ENCODE measurements around the gene PTPRG.
A peak's percentile ranks its signal among the peaks of the same experiment; 100 is the strongest.

PTPRG gene

DNA sequence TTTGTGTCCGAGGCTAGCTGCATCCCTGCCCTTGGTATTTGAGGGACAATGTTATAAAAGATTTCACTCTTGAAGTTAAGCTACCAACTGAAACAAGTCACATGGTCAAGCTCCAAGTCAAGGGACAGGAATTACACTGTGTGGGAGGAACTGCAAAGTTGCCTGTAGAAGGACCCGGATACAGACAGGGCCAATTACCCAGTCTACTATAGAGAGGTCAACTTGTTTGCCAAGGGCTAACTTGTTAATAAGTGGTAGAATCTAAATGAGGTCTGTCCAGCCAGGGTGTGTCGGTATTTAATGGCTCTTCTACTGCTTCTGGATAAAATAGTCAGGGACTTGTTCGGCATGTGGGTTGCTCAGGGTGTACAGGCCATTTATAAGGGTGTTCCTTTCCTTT is 55.7 kb downstream of the PTPRG start:
- no peak for DNase-seq

DNA sequence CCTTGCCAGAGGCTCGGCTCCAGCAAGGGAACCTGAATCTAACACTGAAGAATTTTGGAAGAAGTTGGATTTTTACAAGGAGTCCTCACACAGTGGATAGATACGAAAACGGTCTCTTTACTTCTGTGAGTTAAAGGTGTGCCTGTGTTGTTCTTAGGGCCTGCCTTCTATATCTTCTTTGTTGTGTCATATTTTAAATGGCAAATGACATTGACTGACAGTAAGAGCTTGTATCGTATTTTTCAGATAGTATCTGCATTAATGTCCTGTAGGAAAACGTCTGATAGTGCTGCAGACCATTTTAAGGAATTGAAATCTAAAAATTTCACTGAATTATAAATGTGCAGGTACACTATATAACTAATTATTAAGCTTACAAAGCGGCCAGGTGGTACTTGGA is 56.3 kb downstream of the PTPRG start:
- DNase-seq, result no peak

DNA sequence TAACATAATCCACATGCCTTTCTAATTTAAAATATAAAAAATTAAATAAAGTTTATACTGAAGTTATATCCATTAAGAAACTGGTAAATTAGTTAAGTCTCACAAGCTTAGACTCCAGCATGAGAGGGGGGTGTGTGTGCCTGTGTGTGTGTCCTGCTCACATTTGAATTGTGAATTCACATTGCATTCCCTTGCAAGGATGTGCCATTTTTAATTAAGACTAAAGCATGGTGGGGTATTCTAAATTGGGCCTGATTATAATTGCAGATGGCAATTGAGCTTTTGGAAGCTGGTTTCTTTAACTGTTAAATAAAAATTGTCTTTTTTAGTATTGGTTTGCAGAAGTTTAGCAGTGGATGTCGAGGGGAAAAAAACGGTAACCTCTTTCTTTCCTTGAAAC is 56.9 kb downstream of the PTPRG start:
- no peak for DNase-seq

DNA sequence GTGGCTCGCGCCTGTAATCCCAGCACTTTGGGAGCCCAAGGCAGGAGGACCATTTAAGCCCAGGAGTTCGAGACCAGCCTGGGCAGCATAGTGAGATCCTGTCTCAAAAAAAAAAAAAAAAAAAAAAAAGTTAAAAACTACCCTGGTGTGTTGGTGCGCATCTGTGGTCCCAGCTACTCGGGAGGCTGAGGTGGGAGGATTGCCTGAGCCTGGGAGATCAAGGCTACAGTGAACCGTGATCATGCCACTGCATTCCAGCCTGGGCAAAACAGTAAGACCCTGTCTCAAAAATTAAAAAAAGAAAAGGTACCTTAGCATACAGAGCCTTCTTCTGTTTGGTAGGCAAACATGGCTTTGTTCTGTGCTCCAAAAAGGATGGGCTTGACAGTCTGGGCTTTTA is 57.5 kb downstream of the PTPRG start:
- DNase-seq, result no peak

GRCh38 chr3:61620073-61620472 is 58.7 kb downstream of the PTPRG start:
- no peak for DNase-seq

- DNase-seq, result no peak
Observed at GRCh38 chr3:61624300-61624699, 62.9 kb downstream of the PTPRG start.

- DNase-seq, result no peak
Observed at GRCh38 chr3:61625429-61625828, 64.1 kb downstream of the PTPRG start.

DNA sequence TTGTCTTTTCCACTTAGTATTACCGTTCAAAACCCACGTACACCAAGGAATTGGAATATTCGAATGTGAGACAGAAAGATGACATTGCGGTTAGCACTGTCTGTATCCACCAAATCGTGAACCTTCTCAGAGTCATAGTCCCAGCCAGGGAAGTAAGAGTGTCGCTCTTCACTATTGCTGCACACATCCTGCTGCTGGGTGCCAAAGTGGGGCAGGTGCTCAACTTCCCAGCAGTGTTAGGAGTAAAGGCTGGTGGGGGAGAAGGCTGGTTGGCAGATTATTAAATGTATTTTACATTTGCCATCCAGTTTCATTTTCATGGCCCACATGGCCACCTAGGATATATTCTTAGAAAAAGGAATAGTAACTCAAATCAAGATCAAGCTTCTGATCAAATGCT is 65.1 kb downstream of the PTPRG start:
- no peak for DNase-seq

DNA sequence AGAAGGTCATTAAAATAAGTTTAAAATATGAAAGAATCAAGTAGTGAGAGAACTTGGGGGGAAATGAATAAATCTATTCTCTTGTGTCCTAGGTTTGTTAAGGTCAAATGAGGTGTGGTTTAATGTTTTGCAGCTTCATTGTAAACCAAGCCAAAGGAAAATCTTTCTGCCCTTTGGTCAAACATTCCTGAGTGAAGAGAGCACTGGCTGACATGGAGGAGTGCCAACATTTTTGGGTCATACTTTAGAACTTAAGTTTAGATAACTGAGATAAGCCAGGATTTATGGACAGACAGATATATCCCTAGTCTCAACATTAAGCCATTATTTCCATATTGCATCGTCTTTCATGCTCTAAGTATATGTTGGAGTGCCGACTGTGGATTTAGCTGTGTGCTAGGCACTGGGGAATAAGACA is 66.4 kb downstream of the PTPRG start:
- DNase-seq, result no peak

DNA sequence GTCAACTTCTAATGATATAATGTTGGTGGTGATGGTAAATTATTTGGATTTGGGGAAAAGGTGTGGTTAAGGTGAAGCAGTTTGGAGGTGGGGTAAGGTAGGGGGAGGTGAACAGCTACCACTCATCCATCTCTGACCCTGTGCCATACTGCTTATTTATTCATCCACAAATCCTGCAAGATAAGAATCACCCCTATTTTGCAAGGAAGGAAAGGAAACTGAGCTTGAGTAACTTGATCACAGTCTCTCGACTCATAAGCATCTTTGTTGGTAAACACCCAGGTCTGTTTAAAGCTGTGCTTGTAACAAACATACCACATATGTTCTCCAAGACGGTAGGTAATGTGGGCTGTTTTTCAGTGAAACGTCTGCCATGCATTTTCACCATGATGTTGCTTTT is 67.3 kb downstream of the PTPRG start:
- no peak for DNase-seq

DNA sequence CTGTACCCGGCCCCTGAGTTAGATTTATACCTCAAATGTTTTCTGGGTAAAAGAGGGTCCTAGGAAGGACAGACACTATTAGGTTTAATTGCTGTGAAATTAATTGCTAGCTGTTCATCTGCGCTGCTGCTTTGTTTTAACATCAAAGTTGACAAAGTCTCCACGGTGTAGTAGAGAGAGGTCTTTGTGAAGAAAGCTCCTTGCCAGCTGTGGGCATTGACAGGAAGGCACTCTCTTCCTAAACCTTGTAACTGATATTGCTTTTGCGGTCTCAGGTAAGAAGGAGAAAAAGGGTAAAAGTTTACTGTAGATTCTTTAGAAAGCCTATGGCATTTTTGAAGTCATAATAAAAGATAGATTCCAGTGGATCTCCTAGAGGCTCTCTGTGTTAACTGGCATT is 68.1 kb downstream of the PTPRG start:
- no peak for DNase-seq

DNA sequence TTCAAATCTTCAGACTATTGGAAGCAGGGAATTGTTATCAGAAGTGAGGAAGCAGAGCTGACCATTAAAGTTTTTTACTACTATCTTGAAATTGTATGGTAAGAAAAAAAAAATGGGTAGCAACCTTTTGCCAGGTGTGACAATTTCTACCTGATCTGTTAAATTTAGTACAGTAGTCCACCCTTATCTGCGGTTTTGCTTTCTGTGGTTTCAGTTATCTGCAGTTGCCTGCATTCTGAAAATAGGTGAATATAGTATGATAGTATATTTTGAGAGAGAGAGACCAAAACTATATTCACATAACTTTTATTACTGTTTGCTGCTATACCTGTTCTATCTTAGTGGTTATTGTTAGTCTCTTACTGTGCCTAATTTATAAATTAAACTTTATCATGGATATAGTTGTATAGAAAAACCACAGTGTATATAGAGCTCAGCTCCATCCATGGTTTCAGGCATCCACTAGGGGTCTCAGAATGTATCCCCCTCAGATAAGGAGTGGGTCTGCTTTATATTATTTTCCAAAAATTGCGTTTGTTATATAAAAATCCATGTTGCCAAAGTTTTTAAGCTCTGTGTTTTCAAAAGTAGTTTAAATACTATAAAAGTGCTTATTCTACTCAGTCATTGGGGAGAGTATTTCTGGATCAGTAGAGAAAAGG is 69.9 kb downstream of the PTPRG start:
- DNase-seq, result no peak

- DNase-seq, result no peak
Observed at GRCh38 chr3:61632568-61633175, 71.3 kb downstream of the PTPRG start.

DNA sequence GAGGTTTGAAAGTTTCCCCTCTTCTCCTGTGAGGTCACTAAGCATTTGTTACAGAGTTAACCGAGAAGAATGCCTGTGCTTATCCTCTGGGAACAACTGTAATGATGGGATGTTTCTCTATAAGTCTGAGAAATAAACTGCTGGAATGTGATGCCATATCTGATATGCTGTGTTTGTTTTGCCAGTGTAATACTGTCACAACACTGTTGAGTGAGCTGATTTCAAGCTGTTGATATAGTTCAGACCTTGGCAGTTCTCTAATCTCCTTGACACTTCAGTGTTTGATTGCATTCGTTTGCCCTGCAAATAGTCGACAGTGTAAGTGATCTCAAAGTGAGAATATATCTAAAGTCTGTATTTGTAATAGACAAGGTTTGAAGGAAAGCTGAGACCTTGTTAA is 73.3 kb downstream of the PTPRG start:
- DNase-seq, result no peak

DNA sequence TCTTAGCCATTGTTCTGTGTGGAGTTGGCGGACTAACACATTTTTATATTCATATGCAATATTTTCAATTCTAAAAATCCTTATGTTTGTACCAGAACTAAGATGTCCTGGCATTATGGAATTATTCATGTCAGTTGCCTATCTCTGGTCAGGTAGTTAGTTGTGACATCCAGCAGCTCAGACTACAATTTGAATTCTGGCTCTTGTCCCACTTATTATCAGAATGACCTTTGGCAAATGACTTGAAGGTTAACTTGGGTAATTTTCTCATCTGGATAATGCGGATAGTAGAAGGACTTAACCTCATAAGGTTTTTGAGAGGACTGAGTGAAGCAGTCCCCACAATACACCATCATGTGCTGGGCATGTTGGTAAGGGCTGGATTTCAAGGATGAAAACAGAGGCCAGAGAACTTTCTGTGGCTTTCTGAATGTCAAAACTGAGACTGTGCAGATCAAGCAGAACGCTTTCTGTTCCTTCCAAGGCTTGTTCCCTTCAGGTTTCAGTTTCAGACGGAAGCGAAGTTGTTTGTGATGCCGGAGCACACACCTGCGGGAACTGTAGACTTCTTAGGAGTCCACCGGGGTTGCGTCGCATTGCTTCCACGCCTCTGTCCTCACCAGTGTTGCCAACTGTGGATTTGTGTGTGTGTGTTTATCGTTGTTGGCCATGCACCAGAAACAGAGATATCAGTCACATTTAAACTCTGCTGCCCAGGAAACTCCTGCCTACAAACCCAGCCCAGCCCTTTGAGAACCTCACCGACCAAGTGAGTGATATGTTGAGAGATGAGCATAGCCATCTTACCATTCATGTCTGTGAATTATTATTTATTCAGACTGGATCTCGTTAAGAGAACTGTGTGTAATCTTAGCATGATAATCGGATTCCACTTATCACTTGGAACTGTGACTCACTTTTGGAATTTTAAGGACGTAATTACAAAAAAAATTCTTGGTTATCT is 76.0 kb downstream of the PTPRG start:
- DNase-seq, result peak in 3 of 58 donors; percentile 0 to 13 (median 8)

DNA sequence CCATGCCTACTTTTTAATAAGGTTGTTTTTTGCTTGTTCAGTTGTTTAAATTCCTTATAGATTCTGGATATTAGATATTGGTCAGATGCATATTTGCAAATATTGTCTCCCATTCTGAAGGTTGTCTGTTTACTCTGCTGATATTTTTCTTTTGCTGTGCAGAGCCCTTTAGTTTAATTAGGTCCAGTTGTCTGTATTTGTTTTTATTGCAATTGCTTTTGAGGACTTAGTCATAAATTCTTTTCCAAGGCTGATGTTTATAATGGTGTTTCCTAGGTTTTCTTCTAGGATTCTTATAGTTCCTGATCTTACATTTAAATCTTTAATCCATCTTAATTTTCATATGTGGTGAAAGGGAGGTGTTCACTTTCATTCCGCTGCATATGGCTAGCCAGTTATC is 77.4 kb downstream of the PTPRG start:
- no peak for DNase-seq

GRCh38 chr3:61639991-61640390 is 78.6 kb downstream of the PTPRG start:
- DNase-seq, result no peak

DNA sequence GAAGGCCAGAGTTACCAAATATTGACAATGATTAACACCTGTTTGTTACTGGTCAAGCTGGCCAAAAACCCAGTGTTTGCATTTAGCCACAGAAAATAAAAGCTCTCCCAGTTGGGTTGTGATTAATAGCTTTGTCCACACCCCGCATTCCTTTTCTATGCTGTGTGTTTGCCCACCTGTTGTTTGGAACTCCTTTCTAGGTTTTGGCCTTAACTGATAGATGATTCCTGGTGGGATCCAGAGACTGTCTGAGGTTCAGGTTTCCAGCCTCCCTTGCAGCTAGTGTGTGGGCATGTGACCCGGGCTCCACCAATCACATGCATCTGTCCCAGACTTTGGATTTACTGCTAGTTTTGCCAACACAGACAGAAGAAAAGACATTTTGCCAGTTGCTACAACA is 83.8 kb downstream of the PTPRG start:
- no peak for DNase-seq

DNA sequence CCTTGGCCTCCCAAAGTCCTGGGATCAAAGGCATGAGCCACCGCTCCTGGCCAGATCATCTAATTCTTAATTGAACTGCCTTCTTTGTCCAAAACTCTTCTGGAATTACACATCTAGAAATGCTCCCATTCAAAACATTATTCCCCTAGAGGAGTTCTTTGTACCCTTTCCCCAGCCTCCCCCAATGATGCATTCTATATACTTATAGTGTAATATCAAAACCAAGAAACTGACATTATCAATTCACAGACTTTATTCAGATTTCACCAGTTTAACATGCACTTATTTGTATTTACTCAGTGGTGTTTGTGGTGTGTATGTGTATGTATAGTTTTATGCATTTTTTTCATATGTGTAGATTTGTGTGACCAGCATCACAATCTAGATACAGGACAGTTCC is 85.0 kb downstream of the PTPRG start:
- DNase-seq, result no peak

- no peak for DNase-seq
Observed at GRCh38 chr3:61646851-61647525, 85.6 kb downstream of the PTPRG start.

GRCh38 chr3:61648481-61648880 is 87.1 kb downstream of the PTPRG start:
- DNase-seq, result no peak

Data from anterior cingulate cortex (tissue), 58 donors.